OCI-LY3 (cell line): ENCODE data around the gene COA6.

Experiments
- EZH2phosphoT487 ChIP-seq: fragments of 200-600 bp; shearing (Covaris generic); IDR thresholded peaks from 2 replicates; pipeline ENCODE4 v1.6.1; 2018; ENCODE audit warnings: antibody characterized with exemption, mixed run types, low read depth
- TF ChIP-seq, protein P1 (sequence below): fragments of 200-600, 300-600 bp; sonication (generic); IDR thresholded peaks from 2 replicates; pipeline ENCODE4 v1.5.1; 2014; ENCODE audit warnings: antibody characterized with exemption, low read length, low read depth

DNA sequence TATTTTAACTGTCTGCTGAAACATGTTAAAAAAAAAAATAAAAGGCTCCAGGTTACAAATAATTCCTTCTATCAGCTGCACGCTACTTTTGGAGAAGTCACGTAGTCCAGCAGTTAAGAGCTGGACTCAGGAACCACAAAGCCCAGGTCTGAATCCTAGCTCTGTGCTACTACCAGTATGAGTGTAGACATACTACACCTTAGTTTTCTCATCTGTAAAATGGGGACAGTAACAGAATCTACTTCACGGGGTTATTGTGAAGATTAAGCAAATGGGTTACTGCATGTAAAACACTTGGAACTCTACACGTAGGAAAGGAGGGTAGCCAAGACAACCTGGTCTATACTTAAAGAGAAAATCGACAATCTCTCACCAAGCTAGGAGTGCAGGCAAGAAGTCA lies 57.4 kb downstream of the COA6 start:
- TF ChIP-seq, protein P1, sequence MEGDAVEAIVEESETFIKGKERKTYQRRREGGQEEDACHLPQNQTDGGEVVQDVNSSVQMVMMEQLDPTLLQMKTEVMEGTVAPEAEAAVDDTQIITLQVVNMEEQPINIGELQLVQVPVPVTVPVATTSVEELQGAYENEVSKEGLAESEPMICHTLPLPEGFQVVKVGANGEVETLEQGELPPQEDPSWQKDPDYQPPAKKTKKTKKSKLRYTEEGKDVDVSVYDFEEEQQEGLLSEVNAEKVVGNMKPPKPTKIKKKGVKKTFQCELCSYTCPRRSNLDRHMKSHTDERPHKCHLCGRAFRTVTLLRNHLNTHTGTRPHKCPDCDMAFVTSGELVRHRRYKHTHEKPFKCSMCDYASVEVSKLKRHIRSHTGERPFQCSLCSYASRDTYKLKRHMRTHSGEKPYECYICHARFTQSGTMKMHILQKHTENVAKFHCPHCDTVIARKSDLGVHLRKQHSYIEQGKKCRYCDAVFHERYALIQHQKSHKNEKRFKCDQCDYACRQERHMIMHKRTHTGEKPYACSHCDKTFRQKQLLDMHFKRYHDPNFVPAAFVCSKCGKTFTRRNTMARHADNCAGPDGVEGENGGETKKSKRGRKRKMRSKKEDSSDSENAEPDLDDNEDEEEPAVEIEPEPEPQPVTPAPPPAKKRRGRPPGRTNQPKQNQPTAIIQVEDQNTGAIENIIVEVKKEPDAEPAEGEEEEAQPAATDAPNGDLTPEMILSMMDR = no peak
- no peak for TF ChIP-seq EZH2phosphoT487
